ENCODE data around the gene RLN3.
A peak's percentile ranks its signal among the peaks of the same experiment; 100 is the strongest.

RLN3 gene, protein sequence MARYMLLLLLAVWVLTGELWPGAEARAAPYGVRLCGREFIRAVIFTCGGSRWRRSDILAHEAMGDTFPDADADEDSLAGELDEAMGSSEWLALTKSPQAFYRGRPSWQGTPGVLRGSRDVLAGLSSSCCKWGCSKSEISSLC

DNA sequence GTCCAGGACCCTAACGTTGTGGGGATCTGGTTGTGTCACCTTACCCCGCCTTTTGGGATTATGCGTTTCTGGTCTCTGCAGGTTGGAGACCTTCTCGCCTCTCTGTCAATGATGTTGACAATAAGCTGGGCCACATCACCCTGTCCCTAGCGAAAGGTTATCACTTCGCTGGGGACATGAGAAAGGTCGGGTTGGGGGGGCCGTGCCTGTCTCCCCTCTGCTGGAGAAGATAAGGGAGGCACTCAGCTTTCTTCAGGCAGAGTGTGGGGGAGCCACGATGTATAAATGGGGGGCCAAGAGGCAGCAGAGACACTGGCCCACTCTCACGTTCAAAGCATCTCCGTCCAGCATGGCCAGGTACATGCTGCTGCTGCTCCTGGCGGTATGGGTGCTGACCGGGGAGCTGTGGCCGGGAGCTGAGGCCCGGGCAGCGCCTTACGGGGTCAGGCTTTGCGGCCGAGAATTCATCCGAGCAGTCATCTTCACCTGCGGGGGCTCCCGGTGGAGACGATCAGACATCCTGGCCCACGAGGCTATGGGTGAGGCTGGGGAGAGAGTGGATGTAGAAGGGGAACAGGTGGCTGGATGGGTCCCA is at the start of gene RLN3:
Gene RLN3 (plus strand): TSS at position 293 of the 595 bp plus-strand sequence. CDS start 57 bp downstream, at position 350.
- DNase-seq, result no peak

DNA sequence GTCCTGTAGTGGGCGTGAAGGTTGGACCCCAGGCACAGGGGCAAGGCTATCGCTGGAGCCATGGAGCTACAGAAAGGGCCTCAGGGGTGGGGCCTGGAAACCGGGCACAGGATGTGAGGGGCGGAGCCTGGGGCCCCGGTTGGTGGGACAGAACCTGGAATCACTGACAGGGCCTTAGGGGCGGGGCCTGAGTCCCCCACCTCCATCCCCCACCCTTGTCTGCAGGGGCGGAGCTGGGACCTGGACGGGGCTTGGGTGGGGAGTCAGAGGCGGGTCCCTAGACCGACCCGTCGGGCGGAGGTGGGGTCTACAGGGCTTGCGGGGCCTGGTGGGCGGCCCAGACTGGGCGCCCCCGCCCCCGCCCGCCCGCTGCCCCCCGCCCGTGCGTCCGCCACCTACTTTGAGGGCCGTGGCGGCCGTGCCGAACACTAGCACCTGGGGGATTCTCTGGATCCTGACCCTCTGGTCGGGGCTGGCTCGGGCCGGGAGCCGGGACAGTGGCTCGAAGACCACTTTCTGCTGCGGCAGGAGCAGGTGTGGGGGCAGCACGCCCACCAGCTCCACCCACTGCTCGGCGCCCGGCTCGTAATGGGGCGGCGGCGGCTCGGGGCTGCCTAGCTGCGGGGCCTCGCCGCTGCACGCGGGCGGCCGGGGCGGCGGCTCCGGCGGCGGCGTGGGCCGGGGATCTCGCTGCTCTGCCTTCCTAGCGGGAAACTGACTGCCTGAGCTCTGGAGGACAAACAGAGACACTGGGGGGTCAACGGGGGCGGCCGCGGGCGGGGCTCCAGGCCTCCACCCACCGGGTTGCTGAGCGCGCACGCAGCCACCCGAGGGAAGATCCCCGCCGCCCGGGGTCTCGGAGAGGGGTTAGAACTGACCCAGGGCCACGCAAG is 49.4 kb upstream of the RLN3 start:
- peak; percentile 63 for DNase-seq

DNA sequence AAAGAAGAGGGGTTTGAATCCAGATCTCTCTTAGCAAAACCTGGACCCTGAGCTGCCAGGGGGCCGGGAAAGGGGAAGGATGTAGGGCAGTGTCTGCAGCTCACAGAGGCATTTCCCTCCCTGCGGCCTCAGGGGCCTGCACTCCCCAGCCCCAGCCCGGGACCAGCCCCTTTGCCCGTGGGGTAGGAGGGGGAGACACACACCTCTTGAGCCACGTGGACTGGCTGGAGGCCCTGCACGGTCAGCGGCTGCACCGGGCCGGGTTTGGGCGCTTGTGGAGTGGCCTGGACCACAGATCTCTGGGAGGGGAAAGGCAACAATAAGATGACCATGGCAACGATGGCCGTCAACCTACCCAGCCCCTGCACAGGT is 48.7 kb upstream of the RLN3 start:
- DNase-seq, result no peak

DNA sequence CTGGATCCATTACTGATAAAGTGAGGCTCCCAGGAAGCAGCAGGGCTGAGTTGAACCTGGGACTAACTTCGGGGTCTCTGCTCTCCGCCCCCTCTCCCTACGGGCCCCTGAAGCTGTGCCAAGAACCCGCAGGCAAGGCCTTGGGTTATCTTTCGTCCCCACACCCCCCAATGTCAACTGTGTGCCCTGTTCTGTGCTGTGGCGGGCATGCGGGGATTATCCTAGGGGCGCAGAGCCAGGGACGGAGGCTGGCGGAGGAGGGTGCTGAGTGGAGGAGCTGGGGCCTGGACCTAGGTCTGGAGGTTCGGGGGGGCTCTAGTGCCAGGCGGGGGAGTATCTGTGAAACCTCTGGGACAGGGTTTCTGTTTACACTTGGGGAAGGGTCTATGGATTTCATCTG is 48.3 kb upstream of the RLN3 start:
- no peak for DNase-seq

DNA sequence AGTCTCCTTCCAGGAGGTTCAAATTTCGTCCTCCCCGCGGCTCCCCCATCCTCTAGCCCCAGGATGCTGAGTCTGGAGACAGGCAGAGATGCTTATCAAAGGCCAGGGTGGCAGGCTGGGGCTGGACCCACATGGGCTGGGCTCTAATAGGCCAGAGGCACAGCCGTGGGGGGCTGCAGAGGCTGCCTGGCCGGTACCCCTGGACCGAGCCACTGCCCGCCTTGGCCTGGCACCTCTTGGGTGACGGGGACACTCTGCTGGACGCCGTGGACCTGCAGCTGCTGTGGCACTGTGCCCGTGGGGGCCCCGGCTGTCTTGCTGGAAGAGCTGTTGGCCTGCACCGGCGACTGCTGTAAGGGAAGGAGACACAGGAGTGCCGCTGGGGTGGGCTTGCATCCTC is 47.6 kb upstream of the RLN3 start:
- DNase-seq, result no peak

DNA sequence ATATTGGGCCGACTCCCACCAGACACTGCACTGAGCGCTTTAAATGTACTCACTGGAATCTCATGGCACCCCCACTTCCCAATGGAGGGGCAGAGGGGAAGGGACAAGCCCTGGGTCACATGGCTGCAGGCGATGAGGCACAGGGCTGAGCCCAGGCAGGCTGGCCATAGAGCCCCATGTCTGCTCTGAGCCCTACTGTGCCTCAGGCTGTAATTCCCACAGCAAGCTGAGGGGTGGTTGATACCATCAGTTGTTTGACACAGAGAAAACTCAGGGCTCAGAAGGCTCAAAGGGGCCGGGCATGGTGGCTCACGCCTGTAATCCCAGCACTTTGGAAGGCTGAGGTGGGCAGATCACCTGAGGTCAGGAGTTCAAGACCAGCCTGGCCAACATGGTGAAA is 46.9 kb upstream of the RLN3 start:
- DNase-seq, result no peak

DNA sequence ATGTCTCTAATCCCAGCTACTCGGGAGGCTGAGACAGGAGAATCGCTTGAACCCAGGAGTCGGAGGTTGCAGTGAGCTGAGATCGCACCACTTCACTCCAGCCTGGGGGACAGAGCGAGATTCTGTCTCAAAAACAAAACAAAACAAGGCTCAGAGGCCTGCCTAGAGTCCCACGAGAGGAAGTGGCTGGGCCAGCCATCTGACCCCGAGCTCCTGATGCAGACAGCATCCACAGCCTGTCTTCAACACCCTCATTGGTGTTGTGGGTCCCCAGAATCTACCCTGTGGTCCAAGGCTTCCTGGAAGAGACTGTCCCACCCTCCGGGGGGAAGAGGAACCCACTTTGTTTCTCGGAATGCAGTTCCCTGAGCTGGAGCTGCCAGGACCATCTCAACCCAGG is 46.5 kb upstream of the RLN3 start:
- DNase-seq, result no peak

DNA sequence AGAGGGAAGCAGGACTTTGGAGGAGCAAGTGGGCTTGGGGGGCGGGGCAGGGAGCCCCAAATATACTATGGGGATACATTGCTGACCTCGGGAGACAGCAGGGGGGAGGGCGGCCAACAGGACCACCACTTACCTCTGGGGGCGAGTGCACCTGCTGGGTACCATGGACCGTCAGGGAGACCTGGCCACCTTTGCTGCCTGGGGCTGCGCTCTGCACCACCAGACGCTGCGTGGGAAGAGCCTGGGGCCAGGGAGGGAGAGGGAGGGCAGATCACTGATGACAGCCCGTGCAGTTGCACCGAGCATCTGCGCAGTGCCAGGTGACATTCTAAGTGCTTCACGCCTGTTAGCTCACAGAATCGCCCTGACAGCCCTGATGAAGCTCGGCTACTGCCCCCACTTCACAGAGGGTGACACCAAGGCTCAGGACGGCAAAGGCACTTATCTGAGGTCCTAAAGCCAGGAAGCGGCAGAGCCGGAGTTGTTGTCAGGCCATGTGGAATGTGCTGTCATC is 45.9 kb upstream of the RLN3 start:
- no peak for DNase-seq

DNA sequence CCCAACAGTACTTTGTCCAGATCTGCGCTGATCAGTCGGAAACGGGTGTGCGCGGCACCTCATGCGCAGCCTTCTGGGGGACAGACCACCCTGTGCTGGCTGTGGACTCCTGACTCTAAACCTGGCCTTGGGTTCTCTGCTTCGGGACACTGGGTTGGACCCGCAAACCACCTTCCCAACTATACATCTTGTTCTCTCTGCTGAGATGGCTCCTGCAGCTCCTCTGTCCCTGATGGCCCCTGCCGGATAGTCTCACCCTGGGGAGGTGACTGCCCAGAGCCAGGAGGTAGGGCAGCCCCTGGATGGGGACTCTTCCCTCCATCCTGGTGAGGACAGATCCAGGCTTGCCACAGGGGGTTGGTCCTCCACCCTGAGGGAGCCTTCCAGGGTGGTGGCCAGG is 45.2 kb upstream of the RLN3 start:
- no peak for DNase-seq

DNA sequence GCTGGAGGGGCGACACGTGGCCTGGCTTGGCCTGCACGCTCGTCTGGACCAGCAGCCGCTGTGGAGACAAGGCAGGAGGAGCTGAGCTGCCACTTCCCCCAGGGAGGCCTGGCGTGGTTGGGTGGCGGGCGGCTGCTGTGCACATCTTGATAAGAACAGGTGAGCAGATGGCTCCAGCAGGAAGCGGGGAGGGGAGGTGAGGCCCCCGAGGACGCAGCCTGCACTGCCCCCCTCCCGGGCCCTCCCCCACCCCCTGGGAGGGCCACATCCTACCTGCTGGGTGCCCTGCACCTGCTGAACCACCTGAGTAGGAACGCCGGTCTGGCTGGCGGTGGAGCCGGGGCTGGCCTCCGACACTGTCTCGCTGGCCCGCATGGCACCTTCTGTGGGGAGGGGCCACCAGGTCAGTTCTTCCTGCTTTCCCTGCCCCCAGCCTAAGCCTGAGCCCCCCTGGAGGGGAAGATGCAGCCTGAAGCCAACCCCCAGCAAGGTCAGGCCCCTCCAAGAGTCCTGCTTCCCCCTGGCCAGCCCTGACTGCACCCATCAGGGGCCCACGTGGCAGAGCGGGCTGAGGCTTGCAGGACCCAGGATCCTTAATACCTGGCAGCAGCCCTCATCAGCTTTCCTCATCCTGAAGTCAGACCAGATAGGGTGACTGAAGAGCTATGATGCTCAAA is 44.6 kb upstream of the RLN3 start:
- DNase-seq, result no peak

DNA sequence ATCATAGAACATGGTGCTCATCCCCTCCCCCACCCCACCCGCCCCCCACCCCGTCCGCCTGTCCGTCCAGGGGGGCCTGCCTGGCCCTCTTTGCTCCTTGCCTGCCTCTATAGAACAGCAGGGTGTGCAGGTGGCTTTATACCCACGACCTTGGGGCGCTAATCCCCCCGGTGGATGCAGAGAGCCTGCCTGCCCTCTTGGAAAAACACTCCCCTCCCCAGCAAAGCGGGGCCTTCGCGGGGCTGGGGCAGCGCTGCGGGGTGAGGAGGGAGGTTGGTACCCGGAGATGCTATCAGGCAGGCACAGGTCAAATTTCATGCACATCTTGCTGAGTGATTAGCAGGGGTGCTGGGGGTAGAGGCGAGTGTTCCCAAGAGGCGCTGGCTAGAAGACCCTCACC is 43.8 kb upstream of the RLN3 start:
- no peak for DNase-seq

DNA sequence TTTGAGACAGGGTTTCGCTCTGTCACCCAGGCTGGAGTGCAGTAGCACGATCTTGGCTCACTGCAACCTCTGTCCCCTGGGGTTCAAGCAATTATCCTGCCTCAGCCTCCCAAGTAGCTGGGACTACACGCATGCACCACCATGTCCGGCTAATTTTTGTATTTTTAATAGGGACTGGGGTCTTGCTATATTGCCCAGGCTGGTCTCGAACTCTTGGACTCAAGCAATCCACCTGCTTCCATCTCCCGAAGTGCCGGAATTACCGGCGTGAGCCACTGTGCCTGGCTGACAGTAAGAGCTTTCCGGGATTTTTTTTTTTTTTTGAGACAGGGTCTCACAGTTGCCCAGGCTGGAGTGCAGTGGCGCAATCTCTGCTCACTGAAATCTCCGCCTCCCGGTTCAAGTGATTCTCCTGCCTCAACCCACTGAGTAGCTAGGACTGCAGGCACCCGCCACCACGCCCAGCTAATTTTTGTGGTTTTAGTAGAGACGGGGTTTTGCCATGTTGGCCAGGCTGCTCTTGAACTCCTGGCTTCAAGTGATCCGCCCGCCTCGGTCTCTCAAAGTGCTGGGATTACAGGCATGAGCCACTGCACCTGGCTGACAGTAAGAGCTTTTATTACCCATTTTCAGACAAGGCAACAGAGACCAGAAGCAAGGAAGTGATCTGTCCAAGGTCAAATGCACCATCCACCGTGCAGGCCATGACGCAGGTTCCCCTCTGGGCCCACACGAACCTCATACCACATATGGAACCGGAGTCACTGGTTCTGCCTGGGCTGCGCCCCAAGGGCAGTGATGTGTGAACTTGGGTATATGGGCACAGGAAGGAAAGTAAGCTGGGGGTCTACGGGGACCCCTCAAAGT is 42.8 kb upstream of the RLN3 start:
- no peak for DNase-seq

DNA sequence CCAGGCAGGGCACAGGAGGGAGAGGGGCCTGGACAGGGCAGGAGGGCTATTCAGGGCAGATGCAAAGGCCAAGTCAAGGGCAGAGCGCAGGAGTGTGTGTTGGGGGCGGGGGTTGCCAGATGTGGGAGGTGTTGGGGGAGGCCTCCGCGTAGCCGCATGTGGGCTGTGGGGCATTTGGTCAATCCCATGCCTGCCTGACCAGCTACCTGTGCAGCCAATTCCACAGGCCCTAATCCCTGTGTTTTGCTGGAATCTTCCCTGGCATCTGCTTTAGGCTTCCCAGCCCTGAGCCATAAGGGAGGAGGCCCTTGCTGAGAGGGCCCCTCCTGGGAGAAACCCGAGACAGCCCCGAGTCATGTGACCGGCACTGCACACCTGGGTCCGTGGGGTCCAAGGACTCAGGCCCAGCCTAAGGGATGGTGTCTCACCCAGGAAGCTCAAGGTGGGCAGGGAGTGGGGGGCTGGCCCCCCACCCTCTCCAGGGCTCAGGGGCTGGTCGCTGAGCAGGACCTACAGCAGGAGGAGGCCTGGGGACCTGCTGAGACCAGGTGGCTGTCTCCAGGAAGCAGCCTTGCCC is 42.1 kb upstream of the RLN3 start:
- DNase-seq, result no peak

DNA sequence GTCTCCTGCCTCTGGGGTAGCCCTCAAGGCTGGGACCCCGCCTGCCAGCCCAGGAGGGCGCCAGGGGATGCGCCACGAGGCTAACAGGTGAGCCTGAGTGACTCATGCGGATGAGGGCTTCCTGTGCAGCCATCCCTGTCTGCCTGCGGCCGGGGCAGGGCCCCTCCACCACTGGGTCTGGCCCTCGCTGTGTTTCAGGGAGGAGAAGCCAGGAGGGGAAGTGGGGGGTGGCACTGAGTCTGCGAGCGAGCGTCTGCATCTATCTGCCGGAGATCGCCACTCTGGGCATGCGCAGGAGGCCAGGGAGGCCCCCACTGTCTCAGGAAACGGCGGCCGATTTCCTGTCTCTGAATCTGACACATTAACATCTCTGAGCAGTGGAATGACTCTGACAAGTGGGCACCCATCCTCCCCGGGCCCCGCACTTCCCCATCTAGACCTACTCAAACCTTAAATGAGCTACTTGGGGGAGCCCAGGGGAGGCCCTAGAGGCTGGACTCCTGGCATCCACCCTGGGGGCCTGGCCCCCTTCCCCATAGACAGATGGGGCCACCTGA is 41.5 kb upstream of the RLN3 start:
- DNase-seq, result no peak

DNA sequence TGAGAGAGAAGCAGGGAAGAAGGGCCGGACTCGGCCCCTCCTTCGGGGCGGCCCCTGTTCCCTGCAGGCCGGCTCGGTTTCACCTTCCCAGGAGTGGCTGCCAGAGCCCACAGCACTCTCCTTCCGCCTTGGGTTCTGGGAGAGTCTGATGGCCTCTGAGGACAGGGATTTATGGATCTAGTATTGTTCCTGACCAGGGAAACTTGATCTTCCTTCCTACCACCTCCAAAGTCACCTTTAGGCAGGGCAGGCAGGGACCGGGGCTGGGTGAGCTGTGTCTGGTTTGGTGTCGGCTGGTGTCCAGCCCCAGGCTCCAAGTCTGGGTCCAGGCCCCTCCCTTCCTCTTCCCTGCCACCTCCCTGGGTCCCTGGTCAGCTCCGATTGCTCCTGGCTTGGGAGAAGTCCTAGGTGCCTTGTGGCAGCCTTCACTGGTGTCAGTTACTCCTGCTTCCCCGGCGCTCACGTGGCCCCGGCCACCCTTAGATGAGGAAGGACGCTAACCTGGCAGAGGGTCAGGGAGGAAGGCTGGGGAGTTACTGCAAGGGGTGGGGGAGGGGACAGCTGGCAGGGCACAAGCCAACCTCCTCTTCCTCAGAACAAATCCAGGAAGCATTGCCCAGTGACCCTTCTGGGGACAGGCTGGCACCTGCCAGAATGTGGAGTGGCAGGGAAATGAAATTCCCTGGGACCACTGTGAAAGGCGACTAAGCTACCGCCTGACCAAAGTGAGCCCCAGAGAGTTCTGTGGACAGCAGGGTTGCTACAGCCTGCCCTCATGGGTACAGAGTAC is 40.7 kb upstream of the RLN3 start:
- no peak for DNase-seq

DNA sequence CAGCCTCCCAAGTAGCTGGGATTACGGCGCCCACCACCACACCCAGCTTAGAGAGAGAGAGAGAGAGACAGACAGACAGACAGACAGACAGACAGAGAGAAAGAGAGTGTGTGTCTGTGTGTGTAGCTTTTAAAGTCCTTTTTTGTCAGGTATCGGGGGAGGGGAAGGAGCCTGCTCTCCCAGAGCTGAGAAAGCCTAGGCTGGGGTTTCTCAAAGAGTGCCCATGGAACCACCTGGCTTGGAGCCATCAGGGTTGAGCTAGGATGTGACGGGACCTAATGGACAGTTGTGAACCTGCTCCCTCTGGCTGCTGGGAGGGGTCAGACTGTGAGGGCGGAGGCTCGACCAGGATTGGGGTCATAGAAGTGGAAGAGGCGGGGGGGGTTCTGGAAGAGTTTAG is 38.5 kb upstream of the RLN3 start:
- no peak for DNase-seq

DNA sequence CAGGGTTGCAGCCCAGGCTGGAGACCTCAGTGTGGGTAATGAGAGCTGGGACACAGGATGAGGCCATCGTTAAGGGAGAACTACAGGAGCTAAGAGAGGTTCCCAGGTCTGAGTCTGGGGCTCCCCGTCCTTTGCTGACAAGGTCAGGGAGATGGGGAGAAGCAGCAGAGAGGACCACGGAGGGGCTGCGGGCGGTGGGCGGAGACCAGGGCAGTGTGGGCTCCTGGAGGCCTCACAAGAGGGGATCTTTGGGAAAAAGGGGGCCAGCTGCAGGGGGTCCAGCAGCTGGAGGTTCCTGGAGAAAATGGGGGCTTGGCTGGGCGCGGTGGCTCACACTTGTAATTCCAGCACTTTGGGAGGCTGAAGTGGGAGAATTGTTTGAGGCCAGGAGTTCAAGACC is 37.9 kb upstream of the RLN3 start:
- no peak for DNase-seq

DNA sequence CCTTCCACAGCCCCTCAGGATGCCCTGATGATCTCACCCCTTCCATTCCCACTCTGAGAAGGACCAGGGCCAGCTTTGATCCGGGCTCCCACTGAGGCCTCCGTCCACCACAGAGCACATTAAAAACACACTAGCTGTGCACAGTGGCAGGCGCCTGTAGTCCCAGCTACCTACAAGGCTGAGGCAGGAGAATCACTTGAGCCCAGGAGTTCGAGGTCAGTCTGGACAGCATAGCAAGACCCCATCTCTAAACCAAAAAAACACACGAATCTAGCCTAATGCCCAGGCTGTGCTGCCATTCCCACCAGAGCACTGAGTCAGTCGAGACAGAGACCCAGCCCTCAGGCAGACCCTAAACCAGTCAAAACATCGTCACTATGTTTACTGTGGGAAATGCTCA is 35.9 kb upstream of the RLN3 start:
- DNase-seq, result no peak

DNA sequence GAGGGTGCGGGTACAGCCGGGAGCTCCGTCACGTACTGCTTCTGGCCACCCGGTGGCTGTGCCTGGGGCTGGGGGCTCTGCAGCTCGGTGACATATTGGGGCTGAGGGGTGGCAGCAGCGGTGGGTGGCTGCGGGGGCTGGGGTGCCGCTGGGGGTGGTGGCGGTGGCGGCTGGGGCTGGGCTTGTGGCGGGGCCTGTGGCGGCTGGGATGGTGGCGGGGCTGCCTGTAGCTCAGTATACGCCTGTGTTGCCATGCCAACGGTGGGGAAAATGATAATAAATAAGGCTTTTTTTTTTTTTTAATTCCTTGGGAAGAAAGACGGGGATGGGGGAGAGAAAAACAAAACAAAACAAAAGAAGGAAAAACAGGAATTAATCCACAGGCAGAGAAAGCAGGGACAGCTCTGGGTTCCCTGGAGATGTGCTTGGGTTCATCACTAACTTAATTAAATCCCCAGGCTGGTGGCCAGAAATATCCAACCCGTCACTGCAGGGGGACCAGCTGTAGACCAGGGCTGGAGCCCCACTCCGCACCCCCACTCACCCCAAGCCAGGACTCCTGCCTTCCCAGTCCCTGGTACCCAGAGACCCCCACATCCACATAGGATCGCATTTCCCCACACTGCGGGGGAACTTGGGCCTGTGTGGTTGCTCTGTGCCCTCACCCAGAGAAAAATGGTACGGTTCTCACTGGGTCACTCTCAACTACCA is 34.2 kb upstream of the RLN3 start:
- no peak for DNase-seq

DNA sequence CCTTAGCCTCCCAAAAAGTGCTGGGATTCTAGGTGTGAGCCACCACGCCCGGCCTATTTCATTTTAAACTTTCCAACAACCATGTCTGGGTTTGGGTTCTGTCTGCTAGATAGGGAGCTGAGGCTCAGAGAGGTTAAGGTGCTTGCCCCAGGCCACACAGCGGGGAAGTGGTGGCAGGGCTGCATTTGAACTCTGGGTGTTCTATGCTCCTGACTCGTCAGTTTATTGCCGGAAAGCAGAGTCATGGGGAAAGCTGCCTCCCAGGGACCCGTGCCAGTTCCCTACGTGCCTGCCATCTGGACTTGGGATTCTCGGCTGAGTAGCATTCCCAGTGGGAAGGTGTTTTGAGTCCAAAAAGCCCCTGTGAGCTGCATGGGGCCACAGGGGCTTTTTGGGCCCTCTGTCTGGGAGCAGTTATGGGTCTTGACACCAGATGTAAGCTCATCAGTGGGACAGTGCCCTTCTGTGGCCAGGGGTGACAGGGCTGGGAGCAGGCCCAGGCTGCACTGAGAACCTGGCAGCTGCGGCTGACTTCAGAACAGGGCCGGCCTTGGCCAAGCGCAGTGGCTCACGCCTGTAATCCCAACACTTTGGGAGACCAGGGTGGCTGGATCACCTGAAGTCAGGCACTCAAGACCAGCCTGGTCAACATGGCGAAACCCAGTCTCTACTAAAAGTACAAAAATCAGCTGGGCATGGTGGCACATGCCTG is 32.8 kb upstream of the RLN3 start:
- no peak for DNase-seq
